ENCODE measurements around the gene ZC3H12C.

- TF ChIP-seq POLR2AphosphoS5 (IDR thresholded peaks at IDR 0.05), result no peak
- no peak for TF ChIP-seq EP300 (IDR thresholded peaks at IDR 0.05)
- no peak for TF ChIP-seq CTCF (IDR thresholded peaks at IDR 0.05)
Observed at GRCh38 chr11:110200836-110201235, 107.6 kb downstream of the ZC3H12C start.
